ENCODE results near the gene WARS2.

WARS2 gene

GRCh38 chr1:119101563-119101962 is 38.9 kb downstream of the WARS2 start:
- TF ChIP-seq ZFX (IDR thresholded peaks at IDR 0.05), result no peak
- TF ChIP-seq CTCF (conservative IDR thresholded peaks at IDR 0.05), result no peak
- H3K27ac ChIP-seq, result no peak overlapping the region

GRCh38 chr1:119099775-119100174 is 40.7 kb downstream of the WARS2 start:
- no peak overlapping the region for H3K27ac ChIP-seq
- TF ChIP-seq ZFX (IDR thresholded peaks at IDR 0.05), result no peak
- no peak for TF ChIP-seq CTCF (conservative IDR thresholded peaks at IDR 0.05)

- TF ChIP-seq ZFX (IDR thresholded peaks at IDR 0.05), result no peak
- TF ChIP-seq CTCF (conservative IDR thresholded peaks at IDR 0.05), result no peak
- H3K27ac ChIP-seq, result no peak overlapping the region
Measured at GRCh38 chr1:119097380-119097779, 43.1 kb downstream of the WARS2 start.

- no peak for TF ChIP-seq ZFX (IDR thresholded peaks at IDR 0.05)
- no peak for TF ChIP-seq CTCF (conservative IDR thresholded peaks at IDR 0.05)
- H3K27ac ChIP-seq, result no peak overlapping the region
Measured at GRCh38 chr1:119093721-119094120, 46.7 kb downstream of the WARS2 start.

GRCh38 chr1:119091618-119092017 is 48.8 kb downstream of the WARS2 start:
- TF ChIP-seq ZFX (IDR thresholded peaks at IDR 0.05), result no peak
- TF ChIP-seq CTCF (conservative IDR thresholded peaks at IDR 0.05), result no peak

GRCh38 chr1:119090250-119090649 is 50.2 kb downstream of the WARS2 start:
- TF ChIP-seq ZFX (IDR thresholded peaks at IDR 0.05) (no peak), CTCF (conservative IDR thresholded peaks at IDR 0.05) (no peak)
- no peak overlapping the region for H3K27ac ChIP-seq

More at GRCh38 chr1:119091618-119092017, 48.8 kb downstream of the WARS2 start:
- H3K27ac ChIP-seq, result no peak overlapping the region

GRCh38 chr1:119086830-119087229 is 53.6 kb downstream of the WARS2 start:
- TF ChIP-seq CTCF (conservative IDR thresholded peaks at IDR 0.05) (no peak), ZFX (IDR thresholded peaks at IDR 0.05) (no peak)
- H3K27ac ChIP-seq, result no peak overlapping the region
